Peyer's patch (tissue), 4 donors: ENCODE data around the gene UGT1A7. TPM values are rescaled to one million over a fixed set of nuclear protein-coding genes. Genes with fewer than 3 reads are reported as not detected.
"Not testable (repeated sequence)": the region's sequence is repeated elsewhere in the genome, so short reads cannot be mapped to it uniquely, and the experiment has no call there.

Source experiments
- DNase-seq, 3 donors: peaks; one replicate each; pipeline ENCODE4 v3.0.0-alpha.2; 2017 to 2019
- H3K27ac ChIP-seq, 4 donors: fragments of 200-600 bp; sonication (generic); one replicate each; pipeline ENCODE4 v1.5.1; 2016 to 2019
- H3K27me3 ChIP-seq, 2 donors: fragments of 200-600 bp; sonication (generic); one replicate each; pipeline ENCODE4 v1.5.1; 2019
- H3K36me3 ChIP-seq, 3 donors: fragments of 200-600 bp; sonication (generic); one replicate each; pipeline ENCODE4 v1.5.1; 2016 to 2019
- H3K4me1 ChIP-seq, 4 donors: fragments of 200-600 bp; sonication (generic); one replicate each; pipeline ENCODE4 v1.5.1; 2016 to 2019
- H3K4me3 ChIP-seq, 4 donors: fragments of 200-600 bp; sonication (generic); 1 replicate in 3 of 4; 2 replicates in 1 of 4; pipeline ENCODE4 v1.5.1; 2016 to 2019; ENCODE audit warnings: mild to moderate bottlenecking in 1 of 4
- H3K9me3 ChIP-seq, 4 donors: fragments of 200-600 bp; sonication (generic); one replicate each; pipeline ENCODE4 v1.5.1; 2016 to 2019; ENCODE audit warnings: mild to moderate bottlenecking in 1 of 4
- CTCF ChIP-seq, 6 experiments: fragments of 450-650 bp in 4 of 6; fragments of 200-600 bp in 2 of 6; sonication (generic) in 1 of 6; IDR thresholded peaks; one replicate each; pipeline ENCODE4 v1.5.1; 2017 to 2019; ENCODE audit warnings: antibody characterized with exemption in 6 of 6, mild to moderate bottlenecking in 3 of 6, moderate library complexity in 1 of 6
- POLR2A ChIP-seq, 2 donors: fragments of 450-650 bp; IDR thresholded peaks; one replicate each; pipeline ENCODE4 v1.5.1; 2017; ENCODE audit warnings: antibody characterized with exemption in 2 of 2, mild to moderate bottlenecking in 2 of 2, moderate library complexity in 2 of 2
- total RNA-seq, 4 donors: library from RNA; depleted of rRNA; stranded (reverse); fragments of >200 nt; gene quantifications; one replicate each; pipeline ENCODE4 v1.1.0, GENCODE V29; 2016

Gene UGT1A7
- total RNA-seq, 4 donors from 2014 or later = 8.3 to 33.9 (median 25.0) TPM

- H3K4me1 ChIP-seq = peaks cover 0 to 8% (median 0%) of the 10 kb centered on the region in 4 donors
- no peaks in the 10 kb centered on the region for H3K27me3 ChIP-seq
- no peaks in the 10 kb centered on the region for H3K36me3 ChIP-seq
- no peaks in the 10 kb centered on the region for H3K9me3 ChIP-seq
- H3K4me3 ChIP-seq = no peak overlapping the region
- TF ChIP-seq POLR2A (IDR thresholded peaks at IDR 0.05) (no peak), CTCF (IDR thresholded peaks at IDR 0.05) (no peak)
- no peak for DNase-seq
- no peak overlapping the region for H3K27ac ChIP-seq
Observed at GRCh38 chr2:233698740-233699139, 17.0 kb downstream of the UGT1A7 start.

GRCh38 chr2:233699424-233700027 is 17.8 kb downstream of the UGT1A7 start:
- peaks cover 0 to 3% (median 0%) of the 10 kb centered on the region in 4 donors for H3K4me1 ChIP-seq
- H3K4me3 ChIP-seq = no peak overlapping the region
- H3K27me3 ChIP-seq = no peaks in the 10 kb centered on the region
- no peaks in the 10 kb centered on the region for H3K9me3 ChIP-seq
- peak overlapping the region in 2 of 4 donors; percentile 40 to 48 for H3K27ac ChIP-seq
- TF ChIP-seq CTCF (IDR thresholded peaks at IDR 0.05) = no peak
- no peak for TF ChIP-seq POLR2A (IDR thresholded peaks at IDR 0.05)
- no peak for DNase-seq
- no peaks in the 10 kb centered on the region for H3K36me3 ChIP-seq

GRCh38 chr2:233700028-233700635 is 18.4 kb downstream of the UGT1A7 start:
- no peaks in the 10 kb centered on the region for H3K27me3 ChIP-seq
- H3K4me3 ChIP-seq = no peak overlapping the region
- H3K4me1 ChIP-seq = peaks cover 0 to 3% (median 0%) of the 10 kb centered on the region in 4 donors
- no peak for DNase-seq
- no peaks in the 10 kb centered on the region for H3K36me3 ChIP-seq
- H3K27ac ChIP-seq = peak overlapping the region in 2 of 4 donors; percentile 40 to 48
- TF ChIP-seq POLR2A (IDR thresholded peaks at IDR 0.05) (no peak), CTCF (IDR thresholded peaks at IDR 0.05) (no peak)
- no peaks in the 10 kb centered on the region for H3K9me3 ChIP-seq

GRCh38 chr2:233700842-233701241 is 19.1 kb downstream of the UGT1A7 start:
- not testable (repeated sequence) for H3K4me3 ChIP-seq, H3K36me3 ChIP-seq, H3K27ac ChIP-seq, H3K4me1 ChIP-seq, H3K27me3 ChIP-seq, H3K9me3 ChIP-seq, DNase-seq

GRCh38 chr2:233702238-233702637 is 20.5 kb downstream of the UGT1A7 start:
- H3K27ac ChIP-seq = no peak overlapping the region
- H3K36me3 ChIP-seq = no peaks in the 10 kb centered on the region

More at GRCh38 chr2:233702238-233702637, 20.5 kb downstream of the UGT1A7 start:
- no peak for DNase-seq
- H3K27me3 ChIP-seq = no peaks in the 10 kb centered on the region
- TF ChIP-seq CTCF (IDR thresholded peaks at IDR 0.05) (no peak), POLR2A (IDR thresholded peaks at IDR 0.05) (no peak)
- H3K9me3 ChIP-seq = no peaks in the 10 kb centered on the region
- H3K4me3 ChIP-seq = no peak overlapping the region
- H3K4me1 ChIP-seq = peaks cover 0 to 14% (median 0%) of the 10 kb centered on the region in 4 donors
